Measurements from ENCODE around the gene SPRN.
"Not testable (repeated sequence)": the region's sequence is repeated elsewhere in the genome, so short reads cannot be mapped to it uniquely, and the experiment has no call there.

The SPRN gene

GRCh38 chr10:133424601-133425000 lies at the start of gene SPRN:
SPRN (minus strand) TSS chr10:133424625; CDS start chr10:133423681, 944 bp downstream.
- DNase-seq (ENCODE audit: low read depth in 1 of 2, low spot score in 1 of 2) = not testable (repeated sequence)

GRCh38 chr10:133474027-133474426 lies 49.6 kb upstream of the SPRN start:
- DNase-seq (ENCODE audit: low read depth in 1 of 2, low spot score in 1 of 2) = no peak

- DNase-seq (ENCODE audit: low read depth in 1 of 2, low spot score in 1 of 2) = no peak
These were observed 48.8 kb upstream of the SPRN start for GRCh38 chr10:133473270-133473669.

GRCh38 chr10:133471300-133472109 lies 47.1 kb upstream of the SPRN start:
- DNase-seq (ENCODE audit: low read depth in 1 of 2, low spot score in 1 of 2) = no peak

- not testable (repeated sequence) for DNase-seq (ENCODE audit: low read depth in 1 of 2, low spot score in 1 of 2)
These were observed 44.8 kb upstream of the SPRN start for GRCh38 chr10:133469205-133469604.

GRCh38 chr10:133467286-133467911 lies 43.0 kb upstream of the SPRN start:
- DNase-seq (ENCODE audit: low read depth in 1 of 2, low spot score in 1 of 2) = no peak

- DNase-seq (ENCODE audit: low read depth in 1 of 2, low spot score in 1 of 2) = no peak
These were observed 42.4 kb upstream of the SPRN start for GRCh38 chr10:133466683-133467275.

- DNase-seq (ENCODE audit: low read depth in 1 of 2, low spot score in 1 of 2) = no peak
These were observed 41.6 kb upstream of the SPRN start for GRCh38 chr10:133465950-133466474.

- no peak for DNase-seq (ENCODE audit: low read depth in 1 of 2, low spot score in 1 of 2)
These were observed 40.9 kb upstream of the SPRN start for GRCh38 chr10:133465191-133465949.

- DNase-seq (ENCODE audit: low read depth in 1 of 2, low spot score in 1 of 2) = no peak
These were observed 40.2 kb upstream of the SPRN start for GRCh38 chr10:133464582-133465031.

- DNase-seq (ENCODE audit: low read depth in 1 of 2, low spot score in 1 of 2) = no peak
These were observed 38.3 kb upstream of the SPRN start for GRCh38 chr10:133462512-133463305.

GRCh38 chr10:133461841-133462240 lies 37.4 kb upstream of the SPRN start:
- no peak for DNase-seq (ENCODE audit: low read depth in 1 of 2, low spot score in 1 of 2)

- DNase-seq (ENCODE audit: low read depth in 1 of 2, low spot score in 1 of 2) = no peak
These were observed 36.6 kb upstream of the SPRN start for GRCh38 chr10:133461027-133461426.

GRCh38 chr10:133460208-133460769 lies 35.9 kb upstream of the SPRN start:
- no peak for DNase-seq (ENCODE audit: low read depth in 1 of 2, low spot score in 1 of 2)

GRCh38 chr10:133459454-133460207 lies 35.2 kb upstream of the SPRN start:
- DNase-seq (ENCODE audit: low read depth in 1 of 2, low spot score in 1 of 2) = no peak

GRCh38 chr10:133458710-133459453 lies 34.5 kb upstream of the SPRN start:
- DNase-seq (ENCODE audit: low read depth in 1 of 2, low spot score in 1 of 2) = no peak

- no peak for DNase-seq (ENCODE audit: low read depth in 1 of 2, low spot score in 1 of 2)
These were observed 33.7 kb upstream of the SPRN start for GRCh38 chr10:133458021-133458709.

Measured in activated CD4-positive, alpha-beta T cell treated with anti-CD3 and anti-CD28 coated beads, Interleukin-2, amount 50 U/mL, for 24 hours (primary cell).